ENCODE data around the gene FBXW8. TPM values are rescaled to one million over a fixed set of nuclear protein-coding genes. Genes with fewer than 3 reads are reported as not detected.

FBXW8 gene
- total and polyA plus RNA-seq, 4 donors = 3.9 to 20.3 (median 12.5) TPM

GRCh38 chr12:117076410-117077372, 165.9 kb downstream of the FBXW8 start:
- no peaks in the 10 kb centered on the region for H3K9me3 ChIP-seq (ENCODE audit: control insufficient read depth in 4 of 4, insufficient read depth in 3 of 4, low read length in 3 of 4)
- H3K9ac ChIP-seq (ENCODE audit: insufficient read depth in 1 of 2, low read length in 2 of 2) = no peak overlapping the region
- ATAC-seq (ENCODE audit: insufficient read depth, low FRiP score) = no peak
- H3K27me3 ChIP-seq (ENCODE audit: control insufficient read depth in 3 of 3, insufficient read depth in 3 of 3, low read length in 2 of 3) = no peaks in the 10 kb centered on the region
- no peak overlapping the region for H3K27ac ChIP-seq (ENCODE audit: low read depth in 1 of 2, low read length in 1 of 2)
- H3K36me3 ChIP-seq (ENCODE audit: control insufficient read depth in 4 of 4, insufficient read depth in 4 of 4, low read length in 4 of 4) = no peaks in the 10 kb centered on the region
- WGBS, 2 donors = 76 to 78% methylated on average over 24 of the region's 24 CpGs
- peak; percentile 34 to 77 (median 49) for DNase-seq
- TF ChIP-seq CTCF (IDR thresholded peaks at IDR 0.05; ENCODE audit: control extremely low read depth, extremely low read depth) = no peak
- peaks cover 0 to 10% (median 5%) of the 10 kb centered on the region in 5 donors for H3K4me1 ChIP-seq (ENCODE audit: control insufficient read depth in 5 of 5, insufficient read depth in 5 of 5, low read length in 5 of 5)
- no peak overlapping the region for H3K4me3 ChIP-seq

GRCh38 chr12:117079487-117079886, 168.7 kb downstream of the FBXW8 start:
- Histone ChIP-seq H3K4me3 (no peak overlapping the region), H3K27ac (ENCODE audit: low read depth in 1 of 2, low read length in 1 of 2) (no peak overlapping the region), H3K36me3 (ENCODE audit: control insufficient read depth in 4 of 4, insufficient read depth in 4 of 4, low read length in 4 of 4) (no peaks in the 10 kb centered on the region), H3K27me3 (ENCODE audit: control insufficient read depth in 3 of 3, insufficient read depth in 3 of 3, low read length in 2 of 3) (no peaks in the 10 kb centered on the region), H3K4me1 (ENCODE audit: control insufficient read depth in 5 of 5, insufficient read depth in 5 of 5, low read length in 5 of 5) (peaks cover 0 to 10% (median 5%) of the 10 kb centered on the region in 5 donors), H3K9me3 (ENCODE audit: control insufficient read depth in 4 of 4, insufficient read depth in 3 of 4, low read length in 3 of 4) (no peaks in the 10 kb centered on the region), H3K9ac (ENCODE audit: insufficient read depth in 1 of 2, low read length in 2 of 2) (no peak overlapping the region)
- 97% methylated on average over 4 of the region's 4 CpGs for WGBS, 2 donors
- no peak for ATAC-seq (ENCODE audit: insufficient read depth, low FRiP score)
- TF ChIP-seq CTCF (IDR thresholded peaks at IDR 0.05; ENCODE audit: control extremely low read depth, extremely low read depth) = no peak
- DNase-seq = no peak

- peak overlapping the region in 1 of 2 donors; percentile 41 for H3K27ac ChIP-seq (ENCODE audit: low read depth in 1 of 2, low read length in 1 of 2)
- DNase-seq = no peak
- 40 to 53% methylated on average over 6 of the region's 6 CpGs for WGBS, 2 donors
Observed at GRCh38 chr12:117080661-117081144, 170.0 kb downstream of the FBXW8 start.

More at GRCh38 chr12:117080661-117081144, 170.0 kb downstream of the FBXW8 start:
- Histone ChIP-seq H3K9ac (ENCODE audit: insufficient read depth in 1 of 2, low read length in 2 of 2) (no peak overlapping the region), H3K36me3 (ENCODE audit: control insufficient read depth in 4 of 4, insufficient read depth in 4 of 4, low read length in 4 of 4) (no peaks in the 10 kb centered on the region), H3K9me3 (ENCODE audit: control insufficient read depth in 4 of 4, insufficient read depth in 3 of 4, low read length in 3 of 4) (no peaks in the 10 kb centered on the region), H3K27me3 (ENCODE audit: control insufficient read depth in 3 of 3, insufficient read depth in 3 of 3, low read length in 2 of 3) (no peaks in the 10 kb centered on the region), H3K4me3 (no peak overlapping the region), H3K4me1 (ENCODE audit: control insufficient read depth in 5 of 5, insufficient read depth in 5 of 5, low read length in 5 of 5) (peaks cover 0 to 10% (median 5%) of the 10 kb centered on the region in 5 donors)
- no peak for ATAC-seq (ENCODE audit: insufficient read depth, low FRiP score)
- TF ChIP-seq CTCF (IDR thresholded peaks at IDR 0.05; ENCODE audit: control extremely low read depth, extremely low read depth) = no peak

Other genes starting within 250 kb of the FBXW8 start
- gene SPRING1, start 172.9 kb upstream of the FBXW8 start, total RNA-seq = 100 to 1,000 TPM in 1 of 2 donors, 10 to 100 TPM in 1; 92.7 to 116 TPM
- 10 to 100 TPM; 41.8 to 66.0 TPM for gene SPRING1, start 172.9 kb upstream of the FBXW8 start, polyA plus RNA-seq
- 1 to 10 TPM; 1.9 to 4.9 TPM for gene RNFT2, start 172.6 kb upstream of the FBXW8 start, total RNA-seq
- 1 to 10 TPM in 1 of 2 donors, under 1 TPM in 1; 0.37 to 2.5 TPM for gene RNFT2, start 172.6 kb upstream of the FBXW8 start, polyA plus RNA-seq
- gene HRK, start 29.5 kb upstream of the FBXW8 start, total RNA-seq = 1 to 10 TPM in 1 of 2 donors, under 1 TPM in 1; 0.34 to 1.5 TPM
- under 1 TPM; 0.05 to 0.12 TPM for gene HRK, start 29.5 kb upstream of the FBXW8 start, polyA plus RNA-seq
- 10 to 100 TPM in 1 of 2 donors, 1 to 10 TPM in 1; 9.2 to 17.1 TPM for gene TESC, start 188.5 kb downstream of the FBXW8 start, total RNA-seq
- 10 to 100 TPM in 1 of 2 donors, 1 to 10 TPM in 1; 5.4 to 11.7 TPM for gene TESC, start 188.5 kb downstream of the FBXW8 start, polyA plus RNA-seq

Measured in lung (tissue), 12 donors.